Kidney capillary endothelial cell (primary cell): Measurements from ENCODE around the gene DNM2.
A peak's percentile ranks its signal among the peaks of the same experiment; 100 is the strongest.
"Not testable (repeated sequence)": the region's sequence is repeated elsewhere in the genome, so short reads cannot be mapped to it uniquely, and the experiment has no call there.

Experiments used
- DNase-seq: peaks from one replicate; pipeline ENCODE4 v3.0.0-alpha.2; 2018; ENCODE audit warnings: low spot score

DNM2 gene

DNA sequence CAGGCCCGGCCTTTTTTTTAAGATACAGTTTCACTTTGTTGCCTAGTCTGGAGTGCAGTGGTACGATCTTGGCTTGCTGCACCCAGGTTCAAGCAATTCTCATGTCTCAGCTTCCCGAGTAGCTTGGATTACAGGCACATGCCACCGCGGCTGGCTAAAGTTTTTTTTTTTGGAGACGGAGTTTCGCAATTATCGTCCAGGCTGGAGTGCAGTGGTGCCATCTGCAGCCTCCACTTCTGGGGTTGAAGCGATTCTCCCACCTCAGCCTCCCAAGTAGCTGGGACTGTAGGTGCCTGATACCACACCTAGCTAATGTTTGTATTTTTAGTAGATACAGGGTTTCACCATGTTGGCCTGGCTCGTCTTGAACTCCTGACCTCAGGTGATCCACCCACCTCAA lies 148.6 kb downstream of the DNM2 start:
- DNase-seq = no peak

DNA sequence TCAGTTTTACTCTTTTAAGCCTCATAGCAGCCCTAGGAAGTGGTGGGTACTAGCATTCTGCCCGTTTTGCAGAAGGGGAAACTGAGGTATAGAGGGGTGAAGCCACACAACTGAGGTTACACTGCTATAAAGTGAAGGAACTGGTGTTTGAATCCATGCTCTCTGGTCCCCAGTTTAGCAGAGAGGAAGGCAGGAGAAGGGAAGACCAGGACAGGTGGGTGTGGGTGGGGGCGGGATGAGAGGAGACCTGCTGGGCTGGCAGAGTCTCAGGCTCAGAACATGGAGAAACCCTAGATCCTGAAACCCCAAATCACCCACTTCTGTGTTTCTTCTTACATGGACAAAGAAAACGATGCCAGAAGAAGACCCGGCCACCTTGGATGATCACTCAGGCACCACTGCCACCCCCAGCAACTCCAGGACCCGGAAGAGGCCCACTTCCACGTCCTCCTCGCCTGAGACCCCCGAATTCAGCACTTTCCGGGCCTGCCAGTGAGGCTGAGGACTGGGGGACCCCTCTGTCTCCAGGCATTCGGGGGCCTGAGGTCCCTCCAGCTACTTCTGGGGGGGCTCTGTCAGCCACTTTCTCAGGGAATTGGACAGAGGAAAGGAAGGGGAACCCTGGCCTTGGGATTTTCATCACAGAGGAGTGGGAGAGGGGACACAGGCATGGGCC lies 151.1 kb downstream of the DNM2 start:
- DNase-seq = no peak

DNA sequence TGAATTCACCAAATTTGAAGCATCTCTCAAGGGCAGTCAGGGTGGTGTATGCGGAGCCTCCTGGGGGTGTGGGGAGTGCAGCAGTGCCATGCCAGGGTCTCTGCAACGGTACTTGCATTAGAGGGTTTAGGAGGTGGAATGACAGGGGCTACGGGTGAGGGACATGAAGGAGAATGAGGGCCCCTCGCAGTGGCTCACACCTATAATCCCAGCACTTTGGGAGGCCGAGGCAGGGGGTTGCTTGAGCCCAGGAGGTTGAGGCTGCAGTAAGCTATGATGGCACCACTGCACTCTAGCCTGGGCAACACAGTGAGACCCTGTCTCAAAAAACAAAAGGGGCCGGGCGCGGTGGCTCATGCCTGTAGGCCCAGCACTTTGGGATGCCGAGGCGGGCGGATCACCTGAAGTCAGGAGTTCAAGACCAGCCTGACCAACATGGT lies 152.0 kb downstream of the DNM2 start:
- DNase-seq = not testable (repeated sequence)

DNA sequence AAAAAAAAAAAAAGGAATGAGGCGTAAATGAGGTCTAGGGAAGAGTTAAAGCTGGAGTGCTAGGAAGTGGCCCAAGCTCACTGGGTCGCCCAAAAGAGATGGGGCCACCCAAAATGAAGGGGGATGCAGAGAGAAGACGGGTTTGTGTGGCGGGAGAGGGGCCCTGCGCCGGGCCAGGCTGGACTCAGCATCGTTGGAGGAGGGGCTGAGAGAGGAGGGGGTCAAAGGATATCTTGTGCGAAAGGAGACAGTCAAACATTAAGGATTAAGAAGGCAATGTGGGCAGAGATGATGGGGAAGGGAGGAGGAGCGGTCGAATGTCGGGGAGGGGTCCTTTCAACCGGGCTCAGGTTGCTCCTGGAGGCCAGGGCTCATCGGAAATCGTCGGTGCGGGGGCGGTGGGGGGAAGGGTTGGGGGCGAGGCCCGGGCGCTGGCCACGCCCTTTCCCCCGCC lies 152.6 kb downstream of the DNM2 start:
- no peak for DNase-seq

DNA sequence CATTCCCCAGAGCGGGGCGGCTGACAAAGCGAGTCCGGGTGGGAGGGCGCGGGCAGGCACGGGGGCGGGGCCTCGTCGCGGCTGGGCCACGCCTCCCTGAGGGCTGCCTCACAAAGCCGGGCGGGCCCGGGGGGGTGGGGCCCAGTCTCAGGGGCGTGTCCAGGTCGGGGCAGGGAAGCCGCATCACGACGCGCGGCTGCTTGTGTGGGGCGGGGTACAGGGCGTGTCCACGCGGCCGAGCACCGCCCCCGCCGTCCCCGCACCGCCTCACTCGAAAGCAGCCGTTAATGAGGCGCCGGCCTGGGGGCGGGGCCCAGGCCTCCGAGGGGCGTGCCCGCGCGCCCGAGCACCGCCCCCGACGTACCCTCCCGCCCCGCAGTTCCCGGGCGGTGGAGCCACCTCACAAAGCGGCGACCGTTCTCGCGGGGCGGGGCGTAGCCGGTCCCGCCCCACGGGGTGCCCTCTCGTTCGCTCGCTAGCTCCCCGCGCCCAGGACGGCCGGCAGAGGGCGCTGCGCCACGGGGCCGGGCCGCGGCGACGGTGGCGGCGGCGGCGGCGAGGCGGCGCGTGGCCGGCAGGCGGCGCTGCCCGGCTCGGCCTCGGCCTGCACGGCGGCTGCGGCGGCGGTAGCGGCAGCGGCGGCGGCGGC lies 153.2 kb downstream of the DNM2 start, which contains the start of gene CARM1:
Gene CARM1 (plus strand): TSS at position 599 of the 649 bp plus-strand sequence. CDS start 150 bp downstream, outside the sequence.
- peak; percentile 99 for DNase-seq

DNA sequence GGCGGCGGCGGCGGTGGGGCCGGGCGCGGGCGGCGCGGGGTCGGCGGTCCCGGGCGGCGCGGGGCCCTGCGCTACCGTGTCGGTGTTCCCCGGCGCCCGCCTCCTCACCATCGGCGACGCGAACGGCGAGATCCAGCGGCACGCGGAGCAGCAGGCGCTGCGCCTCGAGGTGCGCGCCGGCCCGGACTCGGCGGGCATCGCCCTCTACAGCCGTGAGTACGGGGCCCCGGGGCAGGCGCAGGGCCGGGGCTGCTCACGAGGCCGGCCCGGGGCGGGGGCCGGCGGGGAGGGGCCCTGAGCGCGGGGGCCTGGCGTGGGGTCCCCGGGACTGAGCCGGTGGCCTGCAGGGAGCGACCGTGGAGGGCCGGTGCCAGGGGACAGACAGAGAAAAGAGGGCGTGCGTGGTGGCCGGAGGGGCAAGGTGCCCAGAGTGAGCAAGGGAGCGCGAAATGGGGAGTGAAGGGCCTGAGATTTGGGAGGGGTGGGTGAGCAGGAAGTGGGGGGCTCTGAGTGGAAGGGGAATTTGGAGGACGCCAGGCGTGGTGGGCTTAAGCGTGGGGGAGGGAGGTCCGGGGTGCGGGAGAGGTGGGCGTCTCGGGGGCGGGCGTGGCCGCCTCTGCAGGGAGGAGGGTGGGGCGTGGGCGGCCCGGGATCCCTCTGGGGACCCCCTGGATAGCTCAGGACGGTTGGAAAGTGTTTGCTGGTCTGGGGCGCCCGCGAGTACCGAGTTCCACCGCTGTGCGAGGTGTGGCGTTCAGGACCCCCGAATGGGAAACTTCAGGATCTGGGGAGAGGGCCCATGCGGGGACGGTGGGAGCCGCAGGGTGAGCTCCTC lies 154.0 kb downstream of the DNM2 start:
- no peak for DNase-seq

DNA sequence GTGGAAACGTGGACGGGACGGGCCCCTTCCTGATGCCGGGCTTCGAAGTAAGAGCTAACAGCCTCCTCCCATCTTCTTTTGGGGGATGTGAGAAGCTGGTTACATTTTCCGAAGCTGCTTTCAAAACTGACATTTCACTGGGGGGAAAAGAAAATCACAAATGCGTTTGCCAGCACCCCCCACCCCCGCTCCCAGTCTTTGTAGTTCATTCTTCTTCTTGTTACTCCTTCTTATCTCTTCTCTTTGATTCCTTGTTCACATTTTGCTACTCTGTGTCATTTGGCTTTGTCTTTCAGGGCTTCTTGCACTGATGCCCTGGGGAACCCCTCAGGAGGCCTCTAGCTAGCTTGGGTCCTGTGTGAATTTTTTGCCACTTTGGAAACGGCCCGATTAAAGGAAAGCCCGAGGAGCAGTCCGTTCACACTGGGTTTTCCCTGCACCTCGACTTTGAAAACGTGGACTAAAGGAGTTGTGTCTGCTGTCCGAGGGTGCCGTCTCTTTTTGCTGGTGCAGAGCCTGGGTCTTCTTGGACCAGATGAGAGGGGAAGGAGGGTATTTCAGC lies 154.7 kb downstream of the DNM2 start:
- DNase-seq = no peak

DNA sequence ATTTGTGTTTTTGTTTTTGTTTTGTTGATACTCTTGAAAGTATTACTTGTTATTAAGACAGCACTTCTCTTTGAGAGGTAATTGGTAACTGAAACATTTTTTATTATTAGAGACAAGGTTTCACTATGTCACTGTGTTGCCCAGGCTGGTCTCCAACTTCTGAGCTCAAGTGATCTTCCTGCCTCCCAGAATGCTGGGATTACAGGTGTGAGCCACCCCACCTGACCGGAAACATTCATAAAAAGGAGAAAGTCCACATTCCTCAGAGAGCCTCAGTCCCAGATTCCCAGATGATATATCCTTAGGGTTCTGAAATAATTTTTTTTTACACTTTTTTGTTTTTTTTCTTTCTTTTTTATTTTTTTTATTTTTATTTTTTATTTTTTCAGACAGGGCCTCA lies 156.1 kb downstream of the DNM2 start:
- no peak for DNase-seq

DNA sequence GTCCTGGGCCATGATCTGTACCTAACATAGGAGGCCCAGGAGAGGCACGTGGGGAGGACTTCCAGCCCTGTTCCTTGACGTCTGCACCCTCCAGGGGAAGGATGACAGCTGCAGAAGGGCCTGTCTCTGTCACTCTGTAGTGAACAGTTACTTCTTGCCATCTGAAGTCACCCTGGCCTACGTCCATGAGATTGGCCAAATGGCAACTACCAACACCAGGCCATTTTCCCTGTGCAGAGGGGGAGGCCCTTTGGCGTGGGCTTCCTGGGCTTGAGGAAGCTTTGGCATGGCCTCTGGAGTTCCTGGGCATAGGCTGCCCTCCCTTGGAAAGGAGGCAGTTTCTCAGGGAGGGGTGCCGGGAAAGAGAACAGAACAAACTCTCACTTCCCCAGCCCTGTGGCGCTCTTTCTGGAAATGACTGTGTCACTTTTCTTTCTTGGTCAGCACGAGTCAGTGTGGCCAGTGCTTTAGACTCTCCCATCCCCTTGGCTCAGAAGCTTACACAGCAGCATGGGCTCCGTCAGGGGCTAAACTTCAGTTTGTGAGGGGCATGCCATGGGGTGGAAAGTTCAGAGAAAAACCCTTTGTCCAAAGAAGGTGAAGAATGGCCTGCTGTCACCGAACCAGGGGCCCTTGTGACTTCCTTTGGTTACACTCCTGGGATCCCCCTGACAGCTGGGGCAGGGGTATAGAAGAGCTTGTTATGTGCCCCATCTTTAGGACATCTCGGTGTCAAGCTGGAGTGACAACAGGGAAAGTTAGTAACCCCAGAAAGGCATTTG lies 158.8 kb downstream of the DNM2 start:
- DNase-seq = no peak

DNA sequence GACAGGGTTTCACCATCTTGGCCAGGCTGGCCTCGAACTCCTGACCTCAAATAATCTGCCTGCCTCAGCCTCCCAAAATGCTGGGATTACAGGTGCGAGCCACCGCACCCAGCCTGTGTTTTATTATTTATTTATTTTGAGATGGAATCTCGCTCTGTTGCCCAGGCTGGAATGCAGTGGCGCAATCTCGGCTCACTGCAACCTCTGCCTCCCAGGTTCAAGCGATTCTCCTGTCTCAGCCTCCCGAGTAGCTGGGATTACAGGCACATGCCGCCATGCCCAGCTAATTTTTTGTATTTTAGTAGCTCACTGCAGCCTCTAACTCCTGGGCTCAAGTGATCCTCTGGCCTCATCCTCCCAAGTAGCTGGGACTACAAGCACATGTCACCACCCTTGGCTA lies 159.7 kb downstream of the DNM2 start:
- not testable (repeated sequence) for DNase-seq

DNA sequence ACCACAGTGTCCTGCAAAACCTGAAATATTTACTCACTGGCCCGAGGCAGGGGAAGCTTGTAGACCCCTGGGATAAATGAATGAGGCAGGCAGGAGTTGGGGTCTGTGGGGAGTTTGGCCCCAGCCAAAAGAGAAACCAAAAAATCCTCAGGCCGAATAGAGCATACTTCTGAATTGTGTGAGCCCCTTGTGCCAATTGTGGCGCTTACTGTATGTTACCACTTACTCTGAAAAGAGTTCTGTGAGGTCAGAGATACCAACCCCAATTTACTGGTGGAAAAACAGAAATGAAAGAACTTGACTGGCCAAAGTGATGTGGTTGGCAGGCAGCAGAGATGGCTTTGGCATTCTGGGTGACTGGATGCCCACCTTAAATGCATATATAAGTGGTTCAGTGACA lies 160.4 kb downstream of the DNM2 start:
- no peak for DNase-seq
